DND-41 (cell line): ENCODE measurements around the gene TMIGD2.

ENCODE experiments used
- EZH2 ChIP-seq: IDR thresholded peaks from 3 replicates; pipeline ENCODE4 v1.6.1; 2012; ENCODE audit warnings: borderline replicate concordance, low read depth, mild to moderate bottlenecking, moderate library complexity, low read length, inconsistent platforms; ENCODE audit not compliant: severe bottlenecking
- TF ChIP-seq, protein P1 (sequence below): IDR thresholded peaks from 2 replicates; pipeline ENCODE4 v1.5.1; 2012; ENCODE audit warnings: borderline replicate concordance, low read length, moderate library complexity, mild to moderate bottlenecking; ENCODE audit not compliant: poor library complexity, severe bottlenecking; ENCODE audit errors: extremely low read depth

DNA sequence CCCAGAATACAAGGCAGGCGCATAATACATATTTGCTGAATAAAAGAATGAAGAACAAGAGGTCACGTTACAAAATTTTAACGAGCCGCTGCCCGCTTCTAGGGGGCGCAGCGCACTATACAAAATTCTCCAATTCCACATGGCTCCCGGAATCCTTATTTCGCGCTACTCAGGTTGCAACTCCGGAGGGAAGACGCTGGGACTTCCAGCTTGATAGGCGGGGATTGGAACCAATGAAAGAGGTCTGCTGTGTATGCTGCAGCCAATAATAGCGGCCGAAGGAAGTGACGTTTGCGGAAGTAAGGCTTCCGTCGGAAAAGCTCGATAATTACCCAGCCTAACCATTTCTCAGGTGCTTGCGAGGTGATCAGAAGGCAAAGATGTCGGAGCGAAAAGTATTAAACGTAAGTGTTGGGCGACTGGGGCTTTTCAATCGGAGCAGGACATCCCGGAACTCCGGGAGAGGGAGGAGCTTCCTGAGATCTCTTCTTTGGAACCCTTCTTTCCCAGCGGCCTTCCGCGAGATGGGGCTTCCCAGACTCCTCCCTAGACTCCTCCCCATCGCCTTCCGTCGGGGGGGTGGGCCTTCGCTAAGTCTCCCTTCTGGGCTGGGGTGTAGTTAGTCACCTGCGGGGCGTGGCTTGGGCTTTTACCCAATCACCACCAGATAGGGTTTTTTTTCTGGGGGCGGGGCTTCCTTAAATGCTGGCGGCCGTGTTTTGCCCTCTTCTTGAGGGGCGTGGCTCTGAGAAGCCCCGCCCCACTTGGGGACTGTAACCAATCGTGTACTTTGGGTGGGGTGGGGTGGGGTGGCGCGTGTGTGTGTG, 55.2 kb downstream of the TMIGD2 start, which contains the start of gene YJU2:
- TF ChIP-seq, protein P1, sequence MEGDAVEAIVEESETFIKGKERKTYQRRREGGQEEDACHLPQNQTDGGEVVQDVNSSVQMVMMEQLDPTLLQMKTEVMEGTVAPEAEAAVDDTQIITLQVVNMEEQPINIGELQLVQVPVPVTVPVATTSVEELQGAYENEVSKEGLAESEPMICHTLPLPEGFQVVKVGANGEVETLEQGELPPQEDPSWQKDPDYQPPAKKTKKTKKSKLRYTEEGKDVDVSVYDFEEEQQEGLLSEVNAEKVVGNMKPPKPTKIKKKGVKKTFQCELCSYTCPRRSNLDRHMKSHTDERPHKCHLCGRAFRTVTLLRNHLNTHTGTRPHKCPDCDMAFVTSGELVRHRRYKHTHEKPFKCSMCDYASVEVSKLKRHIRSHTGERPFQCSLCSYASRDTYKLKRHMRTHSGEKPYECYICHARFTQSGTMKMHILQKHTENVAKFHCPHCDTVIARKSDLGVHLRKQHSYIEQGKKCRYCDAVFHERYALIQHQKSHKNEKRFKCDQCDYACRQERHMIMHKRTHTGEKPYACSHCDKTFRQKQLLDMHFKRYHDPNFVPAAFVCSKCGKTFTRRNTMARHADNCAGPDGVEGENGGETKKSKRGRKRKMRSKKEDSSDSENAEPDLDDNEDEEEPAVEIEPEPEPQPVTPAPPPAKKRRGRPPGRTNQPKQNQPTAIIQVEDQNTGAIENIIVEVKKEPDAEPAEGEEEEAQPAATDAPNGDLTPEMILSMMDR, result peak; percentile 69
- no peak for TF ChIP-seq EZH2
